Stimulated activated CD8-positive, alpha-beta memory T cell treated with anti-CD3 and anti-CD28 coated beads, Interleukin-7, amount 100 ng/mL, for 4 hours (primary cell): ENCODE results near the gene FBXL5.

Experiments used
- DNase-seq, 2 donors: peaks; one replicate each; pipeline ENCODE4 v3.0.0-alpha.2; 2020; ENCODE audit warnings: low read depth in 2 of 2

FBXL5 gene

GRCh38 chr4:15562623-15563022 lies 92.5 kb downstream of the FBXL5 start:
- DNase-seq = no peak

- DNase-seq = no peak
These were observed 93.0 kb downstream of the FBXL5 start for GRCh38 chr4:15562114-15562513.

GRCh38 chr4:15558561-15558960 lies 96.6 kb downstream of the FBXL5 start:
- DNase-seq = no peak

GRCh38 chr4:15557786-15558550 lies 97.2 kb downstream of the FBXL5 start:
- DNase-seq = no peak

DNA sequence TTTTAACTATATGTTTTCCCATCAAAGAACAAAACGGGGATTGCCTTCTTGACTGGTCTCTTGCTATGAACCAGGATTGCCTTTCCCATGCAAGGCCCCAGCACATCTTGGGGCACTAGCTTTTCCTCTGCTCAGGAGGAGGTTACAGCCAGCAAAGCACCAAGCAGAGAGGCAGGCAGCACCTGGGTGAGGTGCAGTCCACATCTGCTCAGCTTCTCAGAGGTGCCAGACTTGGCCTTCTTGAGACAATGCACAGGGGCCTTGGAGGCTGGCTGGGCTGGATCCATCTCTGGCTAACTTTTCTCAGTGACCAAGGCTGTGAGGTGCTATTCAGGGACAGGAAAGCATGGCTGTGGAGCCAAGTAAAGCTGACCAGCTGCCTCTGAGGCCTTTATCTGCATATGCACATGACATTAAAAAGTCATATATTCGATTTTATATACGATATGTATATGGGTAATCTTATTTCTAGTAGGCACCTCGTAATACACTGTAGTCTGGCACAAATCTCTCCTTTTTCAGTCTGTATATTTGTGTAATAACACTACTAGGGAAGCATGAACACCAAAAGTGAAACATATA lies 98.6 kb downstream of the FBXL5 start:
- no peak for DNase-seq
